Measurements from ENCODE around the gene ITGA8. TPM values are rescaled to one million over a fixed set of nuclear protein-coding genes. Genes with fewer than 3 reads are reported as not detected.
A peak's percentile ranks its signal among the peaks of the same experiment; 100 is the strongest.
"Not testable (repeated sequence)": the region's sequence is repeated elsewhere in the genome, so short reads cannot be mapped to it uniquely, and the experiment has no call there.

ITGA8 gene
- total RNA-seq, 1 donor from 2014 or later: 9.4 TPM

- no peak overlapping the region for H3K27ac ChIP-seq (ENCODE audit: low read depth, low read length)
- no peaks in the 10 kb centered on the region for H3K36me3 ChIP-seq (ENCODE audit: control insufficient read depth in 3 of 3, insufficient read depth in 3 of 3, low read length in 3 of 3)
- no peak overlapping the region for H3K4me3 ChIP-seq (ENCODE audit: low read length in 3 of 3)
- H3K9ac ChIP-seq (ENCODE audit: low read depth in 1 of 3, low read length in 3 of 3): no peak overlapping the region
- H3K4me1 ChIP-seq (ENCODE audit: control insufficient read depth in 3 of 3, insufficient read depth in 3 of 3, low read length in 3 of 3): no peaks in the 10 kb centered on the region
- no peaks in the 10 kb centered on the region for H3K9me3 ChIP-seq (ENCODE audit: control insufficient read depth in 3 of 3, low read length in 3 of 3)
- H3K27me3 ChIP-seq (ENCODE audit: control insufficient read depth in 3 of 3, insufficient read depth in 3 of 3, low read length in 3 of 3): no peaks in the 10 kb centered on the region
Measured at GRCh38 chr10:15484128-15484527, 235.6 kb downstream of the ITGA8 start.

GRCh38 chr10:15483215-15484075 is 236.3 kb downstream of the ITGA8 start:
- Histone ChIP-seq H3K36me3 (ENCODE audit: control insufficient read depth in 3 of 3, insufficient read depth in 3 of 3, low read length in 3 of 3) (no peaks in the 10 kb centered on the region), H3K4me1 (ENCODE audit: control insufficient read depth in 3 of 3, insufficient read depth in 3 of 3, low read length in 3 of 3) (no peaks in the 10 kb centered on the region), H3K27ac (ENCODE audit: low read depth, low read length) (no peak overlapping the region), H3K27me3 (ENCODE audit: control insufficient read depth in 3 of 3, insufficient read depth in 3 of 3, low read length in 3 of 3) (no peaks in the 10 kb centered on the region), H3K4me3 (ENCODE audit: low read length in 3 of 3) (no peak overlapping the region), H3K9ac (ENCODE audit: low read depth in 1 of 3, low read length in 3 of 3) (no peak overlapping the region), H3K9me3 (ENCODE audit: control insufficient read depth in 3 of 3, low read length in 3 of 3) (no peaks in the 10 kb centered on the region)

- Histone ChIP-seq H3K4me3 (ENCODE audit: low read length in 3 of 3) (no peak overlapping the region), H3K4me1 (ENCODE audit: control insufficient read depth in 3 of 3, insufficient read depth in 3 of 3, low read length in 3 of 3) (no peaks in the 10 kb centered on the region), H3K36me3 (ENCODE audit: control insufficient read depth in 3 of 3, insufficient read depth in 3 of 3, low read length in 3 of 3) (no peaks in the 10 kb centered on the region), H3K9me3 (ENCODE audit: control insufficient read depth in 3 of 3, low read length in 3 of 3) (no peaks in the 10 kb centered on the region), H3K27me3 (ENCODE audit: control insufficient read depth in 3 of 3, insufficient read depth in 3 of 3, low read length in 3 of 3) (no peaks in the 10 kb centered on the region), H3K27ac (ENCODE audit: low read depth, low read length) (no peak overlapping the region), H3K9ac (ENCODE audit: low read depth in 1 of 3, low read length in 3 of 3) (no peak overlapping the region)
Measured at GRCh38 chr10:15482156-15482555, 237.6 kb downstream of the ITGA8 start.

GRCh38 chr10:15478950-15479349 is 240.8 kb downstream of the ITGA8 start:
- H3K9ac ChIP-seq (ENCODE audit: low read depth in 1 of 3, low read length in 3 of 3): no peak overlapping the region
- no peaks in the 10 kb centered on the region for H3K9me3 ChIP-seq (ENCODE audit: control insufficient read depth in 3 of 3, low read length in 3 of 3)
- H3K36me3 ChIP-seq (ENCODE audit: control insufficient read depth in 3 of 3, insufficient read depth in 3 of 3, low read length in 3 of 3): no peaks in the 10 kb centered on the region
- H3K4me1 ChIP-seq (ENCODE audit: control insufficient read depth in 3 of 3, insufficient read depth in 3 of 3, low read length in 3 of 3): no peaks in the 10 kb centered on the region
- no peak overlapping the region for H3K27ac ChIP-seq (ENCODE audit: low read depth, low read length)
- no peaks in the 10 kb centered on the region for H3K27me3 ChIP-seq (ENCODE audit: control insufficient read depth in 3 of 3, insufficient read depth in 3 of 3, low read length in 3 of 3)
- H3K4me3 ChIP-seq (ENCODE audit: low read length in 3 of 3): no peak overlapping the region

- Histone ChIP-seq H3K27ac (ENCODE audit: low read depth, low read length) (no peak overlapping the region), H3K36me3 (ENCODE audit: control insufficient read depth in 3 of 3, insufficient read depth in 3 of 3, low read length in 3 of 3) (no peaks in the 10 kb centered on the region), H3K9me3 (ENCODE audit: control insufficient read depth in 3 of 3, low read length in 3 of 3) (no peaks in the 10 kb centered on the region), H3K9ac (ENCODE audit: low read depth in 1 of 3, low read length in 3 of 3) (no peak overlapping the region), H3K4me1 (ENCODE audit: control insufficient read depth in 3 of 3, insufficient read depth in 3 of 3, low read length in 3 of 3) (no peaks in the 10 kb centered on the region), H3K4me3 (ENCODE audit: low read length in 3 of 3) (no peak overlapping the region), H3K27me3 (ENCODE audit: control insufficient read depth in 3 of 3, insufficient read depth in 3 of 3, low read length in 3 of 3) (no peaks in the 10 kb centered on the region)
Measured at GRCh38 chr10:15478429-15478828, 241.3 kb downstream of the ITGA8 start.

- Histone ChIP-seq H3K4me1 (ENCODE audit: control insufficient read depth in 3 of 3, insufficient read depth in 3 of 3, low read length in 3 of 3) (no peaks in the 10 kb centered on the region), H3K27me3 (ENCODE audit: control insufficient read depth in 3 of 3, insufficient read depth in 3 of 3, low read length in 3 of 3) (peaks cover 0 to 3% (median 0%) of the 10 kb centered on the region in 3 donors), H3K9me3 (ENCODE audit: control insufficient read depth in 3 of 3, low read length in 3 of 3) (no peaks in the 10 kb centered on the region), H3K36me3 (ENCODE audit: control insufficient read depth in 3 of 3, insufficient read depth in 3 of 3, low read length in 3 of 3) (no peaks in the 10 kb centered on the region), H3K9ac (ENCODE audit: low read depth in 1 of 3, low read length in 3 of 3) (no peak overlapping the region), H3K4me3 (ENCODE audit: low read length in 3 of 3) (no peak overlapping the region), H3K27ac (ENCODE audit: low read depth, low read length) (no peak overlapping the region)
Measured at GRCh38 chr10:15476337-15476736, 243.4 kb downstream of the ITGA8 start.

- not testable (repeated sequence) for H3K9me3 ChIP-seq (ENCODE audit: control insufficient read depth in 3 of 3, low read length in 3 of 3); H3K27ac ChIP-seq (ENCODE audit: low read depth, low read length); H3K9ac ChIP-seq (ENCODE audit: low read depth in 1 of 3, low read length in 3 of 3)
Measured at GRCh38 chr10:15475439-15475838, 244.3 kb downstream of the ITGA8 start.

GRCh38 chr10:15474671-15475070 is 245.1 kb downstream of the ITGA8 start:
- Histone ChIP-seq H3K9ac (ENCODE audit: low read depth in 1 of 3, low read length in 3 of 3) (no peak overlapping the region), H3K4me1 (ENCODE audit: control insufficient read depth in 3 of 3, insufficient read depth in 3 of 3, low read length in 3 of 3) (no peaks in the 10 kb centered on the region), H3K27me3 (ENCODE audit: control insufficient read depth in 3 of 3, insufficient read depth in 3 of 3, low read length in 3 of 3) (peaks cover 0 to 3% (median 0%) of the 10 kb centered on the region in 3 donors), H3K27ac (ENCODE audit: low read depth, low read length) (no peak overlapping the region), H3K36me3 (ENCODE audit: control insufficient read depth in 3 of 3, insufficient read depth in 3 of 3, low read length in 3 of 3) (no peaks in the 10 kb centered on the region), H3K4me3 (ENCODE audit: low read length in 3 of 3) (no peak overlapping the region), H3K9me3 (ENCODE audit: control insufficient read depth in 3 of 3, low read length in 3 of 3) (no peaks in the 10 kb centered on the region)

More at GRCh38 chr10:15475439-15475838, 244.3 kb downstream of the ITGA8 start:
- not testable (repeated sequence) for H3K36me3 ChIP-seq (ENCODE audit: control insufficient read depth in 3 of 3, insufficient read depth in 3 of 3, low read length in 3 of 3); H3K4me1 ChIP-seq (ENCODE audit: control insufficient read depth in 3 of 3, insufficient read depth in 3 of 3, low read length in 3 of 3); H3K4me3 ChIP-seq (ENCODE audit: low read length in 3 of 3); H3K27me3 ChIP-seq (ENCODE audit: control insufficient read depth in 3 of 3, insufficient read depth in 3 of 3, low read length in 3 of 3)

- no peaks in the 10 kb centered on the region for H3K36me3 ChIP-seq (ENCODE audit: control insufficient read depth in 3 of 3, insufficient read depth in 3 of 3, low read length in 3 of 3)
- H3K27me3 ChIP-seq (ENCODE audit: control insufficient read depth in 3 of 3, insufficient read depth in 3 of 3, low read length in 3 of 3): peaks cover 0 to 3% (median 0%) of the 10 kb centered on the region in 3 donors
- H3K9me3 ChIP-seq (ENCODE audit: control insufficient read depth in 3 of 3, low read length in 3 of 3): no peaks in the 10 kb centered on the region
- no peaks in the 10 kb centered on the region for H3K4me1 ChIP-seq (ENCODE audit: control insufficient read depth in 3 of 3, insufficient read depth in 3 of 3, low read length in 3 of 3)
- no peak overlapping the region for H3K27ac ChIP-seq (ENCODE audit: low read depth, low read length)
- no peak overlapping the region for H3K9ac ChIP-seq (ENCODE audit: low read depth in 1 of 3, low read length in 3 of 3)
- H3K4me3 ChIP-seq (ENCODE audit: low read length in 3 of 3): no peak overlapping the region
Measured at GRCh38 chr10:15473396-15473767, 246.3 kb downstream of the ITGA8 start.

GRCh38 chr10:15472431-15473395 is 247.0 kb downstream of the ITGA8 start:
- H3K4me3 ChIP-seq (ENCODE audit: low read length in 3 of 3): no peak overlapping the region
- H3K27me3 ChIP-seq (ENCODE audit: control insufficient read depth in 3 of 3, insufficient read depth in 3 of 3, low read length in 3 of 3): peaks cover 0 to 3% (median 0%) of the 10 kb centered on the region in 3 donors
- no peaks in the 10 kb centered on the region for H3K36me3 ChIP-seq (ENCODE audit: control insufficient read depth in 3 of 3, insufficient read depth in 3 of 3, low read length in 3 of 3)
- peak overlapping the region in 1 of 3 donors; percentile 12 for H3K9ac ChIP-seq (ENCODE audit: low read depth in 1 of 3, low read length in 3 of 3)
- H3K27ac ChIP-seq (ENCODE audit: low read depth, low read length): no peak overlapping the region
- no peaks in the 10 kb centered on the region for H3K4me1 ChIP-seq (ENCODE audit: control insufficient read depth in 3 of 3, insufficient read depth in 3 of 3, low read length in 3 of 3)
- no peaks in the 10 kb centered on the region for H3K9me3 ChIP-seq (ENCODE audit: control insufficient read depth in 3 of 3, low read length in 3 of 3)
